H1 (cell line): ENCODE measurements around the gene CACNG5.

Source experiments
- EP300 ChIP-seq, 2 experiments: IDR thresholded peaks; 1 replicate in 1 of 2; 2 replicates in 1 of 2; pipeline ENCODE4 v1.6.1; 2011 to 2012; ENCODE audit warnings: low read depth in 2 of 2, low read length in 2 of 2, mild to moderate bottlenecking in 2 of 2, borderline replicate concordance in 1 of 2, inconsistent platforms in 1 of 2, moderate library complexity in 1 of 2
- POLR2A ChIP-seq, 2 experiments: IDR thresholded peaks; 1 replicate in 1 of 2; 2 replicates in 1 of 2; pipeline ENCODE4 v1.6.1; 2011; ENCODE audit warnings: low read depth in 2 of 2, low read length in 2 of 2, mild to moderate bottlenecking in 2 of 2; ENCODE audit errors: control extremely low read depth in 1 of 2
- TAF1 ChIP-seq: IDR thresholded peaks from 2 replicates; pipeline ENCODE4 v1.6.1; 2011; ENCODE audit warnings: mild to moderate bottlenecking, low read depth, low read length
- TEAD4 ChIP-seq: IDR thresholded peaks from 2 replicates; pipeline ENCODE4 v1.6.1; 2012; ENCODE audit warnings: low read depth, low read length, inconsistent platforms, mixed read lengths
- TF ChIP-seq, protein P1 (sequence below), 3 experiments: IDR thresholded peaks; 1 replicate in 2 of 3; 2 replicates in 1 of 3; pipeline versions ENCODE4 v1.5.1 to v1.6.1; 2011; ENCODE audit warnings: low read length in 3 of 3, mild to moderate bottlenecking in 3 of 3, inconsistent platforms in 2 of 3, low read depth in 1 of 3, moderate library complexity in 1 of 3; ENCODE audit not compliant: insufficient read depth in 1 of 3; ENCODE audit errors: control extremely low read depth in 1 of 3
- TF ChIP-seq, protein P2 (sequence below): IDR thresholded peaks from 2 replicates; pipeline ENCODE4 v1.6.1; 2011; ENCODE audit warnings: low read depth, mild to moderate bottlenecking, low read length; ENCODE audit not compliant: insufficient read depth

- TF ChIP-seq TAF1 (no peak), EP300 (IDR thresholded peaks at IDR 0.05; ENCODE audit: borderline replicate concordance in 1 of 2, low read depth in 2 of 2, low read length in 2 of 2) (no peak), TEAD4 (no peak), POLR2A (IDR thresholded peaks at IDR 0.05; ENCODE audit: control extremely low read depth in 1 of 2, low read depth in 2 of 2, low read length in 2 of 2) (no peak)
- TF ChIP-seq, protein P1, sequence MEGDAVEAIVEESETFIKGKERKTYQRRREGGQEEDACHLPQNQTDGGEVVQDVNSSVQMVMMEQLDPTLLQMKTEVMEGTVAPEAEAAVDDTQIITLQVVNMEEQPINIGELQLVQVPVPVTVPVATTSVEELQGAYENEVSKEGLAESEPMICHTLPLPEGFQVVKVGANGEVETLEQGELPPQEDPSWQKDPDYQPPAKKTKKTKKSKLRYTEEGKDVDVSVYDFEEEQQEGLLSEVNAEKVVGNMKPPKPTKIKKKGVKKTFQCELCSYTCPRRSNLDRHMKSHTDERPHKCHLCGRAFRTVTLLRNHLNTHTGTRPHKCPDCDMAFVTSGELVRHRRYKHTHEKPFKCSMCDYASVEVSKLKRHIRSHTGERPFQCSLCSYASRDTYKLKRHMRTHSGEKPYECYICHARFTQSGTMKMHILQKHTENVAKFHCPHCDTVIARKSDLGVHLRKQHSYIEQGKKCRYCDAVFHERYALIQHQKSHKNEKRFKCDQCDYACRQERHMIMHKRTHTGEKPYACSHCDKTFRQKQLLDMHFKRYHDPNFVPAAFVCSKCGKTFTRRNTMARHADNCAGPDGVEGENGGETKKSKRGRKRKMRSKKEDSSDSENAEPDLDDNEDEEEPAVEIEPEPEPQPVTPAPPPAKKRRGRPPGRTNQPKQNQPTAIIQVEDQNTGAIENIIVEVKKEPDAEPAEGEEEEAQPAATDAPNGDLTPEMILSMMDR (IDR thresholded peaks at IDR 0.05; ENCODE audit: control extremely low read depth in 1 of 3, insufficient read depth in 1 of 3, low read depth in 1 of 3, low read length in 3 of 3) = no peak
- TF ChIP-seq, protein P2, sequence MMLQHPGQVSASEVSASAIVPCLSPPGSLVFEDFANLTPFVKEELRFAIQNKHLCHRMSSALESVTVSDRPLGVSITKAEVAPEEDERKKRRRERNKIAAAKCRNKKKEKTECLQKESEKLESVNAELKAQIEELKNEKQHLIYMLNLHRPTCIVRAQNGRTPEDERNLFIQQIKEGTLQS = no peak
Measured at GRCh38 chr17:66903781-66904180, 68.9 kb downstream of the CACNG5 start.
